ENCODE results near the gene RBM34.
A peak's percentile ranks its signal among the peaks of the same experiment; 100 is the strongest.

The RBM34 gene

GRCh38 chr1:235152235-235152634 is 8.8 kb downstream of the RBM34 start:
- DNase-seq (ENCODE audit: low spot score) = no peak

GRCh38 chr1:235151033-235151432 is 10.0 kb downstream of the RBM34 start:
- no peak for DNase-seq (ENCODE audit: low spot score)

- no peak for DNase-seq (ENCODE audit: low spot score)
These were observed 11.2 kb downstream of the RBM34 start for GRCh38 chr1:235149824-235150223.

GRCh38 chr1:235147269-235147668 is 13.8 kb downstream of the RBM34 start:
- no peak for DNase-seq (ENCODE audit: low spot score)

- DNase-seq (ENCODE audit: low spot score) = no peak
These were observed 15.4 kb downstream of the RBM34 start for GRCh38 chr1:235145639-235146038.

- DNase-seq (ENCODE audit: low spot score) = no peak
These were observed 18.1 kb downstream of the RBM34 start for GRCh38 chr1:235142991-235143390.

- DNase-seq (ENCODE audit: low spot score) = no peak
These were observed 21.7 kb downstream of the RBM34 start for GRCh38 chr1:235139315-235139714.

- DNase-seq (ENCODE audit: low spot score) = no peak
These were observed 22.2 kb downstream of the RBM34 start for GRCh38 chr1:235138821-235139220.

- no peak for DNase-seq (ENCODE audit: low spot score)
These were observed 24.9 kb downstream of the RBM34 start for GRCh38 chr1:235136111-235136510.

GRCh38 chr1:235134171-235134570 is 26.9 kb downstream of the RBM34 start:
- DNase-seq (ENCODE audit: low spot score) = no peak

GRCh38 chr1:235133086-235133485 is 28.0 kb downstream of the RBM34 start:
- no peak for DNase-seq (ENCODE audit: low spot score)

- no peak for DNase-seq (ENCODE audit: low spot score)
These were observed 29.1 kb downstream of the RBM34 start for GRCh38 chr1:235131961-235132360.

GRCh38 chr1:235130766-235131270 is 30.2 kb downstream of the RBM34 start:
- DNase-seq (ENCODE audit: low spot score) = no peak

- no peak for DNase-seq (ENCODE audit: low spot score)
These were observed 31.1 kb downstream of the RBM34 start for GRCh38 chr1:235129774-235130570.

GRCh38 chr1:235128456-235129328 is 32.4 kb downstream of the RBM34 start, which contains the start of gene TOMM20:
Gene TOMM20, minus strand, starts transcription at chr1:235128837. Its CDS starts 122 bp downstream, at chr1:235128715.
- DNase-seq (ENCODE audit: low spot score) = peak; percentile 99

- no peak for DNase-seq (ENCODE audit: low spot score)
These were observed 33.2 kb downstream of the RBM34 start for GRCh38 chr1:235127732-235128455.

GRCh38 chr1:235127203-235127602 is 33.8 kb downstream of the RBM34 start:
- DNase-seq (ENCODE audit: low spot score) = no peak

GRCh38 chr1:235124665-235125064 is 36.4 kb downstream of the RBM34 start:
- DNase-seq (ENCODE audit: low spot score) = no peak

GRCh38 chr1:235124111-235124510 is 36.9 kb downstream of the RBM34 start:
- DNase-seq (ENCODE audit: low spot score) = no peak

GRCh38 chr1:235122348-235122747 is 38.7 kb downstream of the RBM34 start:
- DNase-seq (ENCODE audit: low spot score) = no peak

- no peak for DNase-seq (ENCODE audit: low spot score)
These were observed 47.7 kb downstream of the RBM34 start for GRCh38 chr1:235113183-235113917.

All from AG08395 (cell line).